ENCODE measurements around the gene GPR3.
A peak's percentile ranks its signal among the peaks of the same experiment; 100 is the strongest.
"Not testable (repeated sequence)": the region's sequence is repeated elsewhere in the genome, so short reads cannot be mapped to it uniquely, and the experiment has no call there.

The GPR3 gene

GRCh38 chr1:27430903-27431600, 38.6 kb downstream of the GPR3 start:
- H3K4me3 ChIP-seq (ENCODE audit: low read depth, low read length), result no peak overlapping the region
- TF ChIP-seq CTCF (IDR thresholded peaks at IDR 0.05; ENCODE audit: low read depth, low read length, missing control alignments), result no peak
- no peak for DNase-seq (ENCODE audit: low read depth)

GRCh38 chr1:27431601-27431940, 39.1 kb downstream of the GPR3 start:
- no peak for TF ChIP-seq CTCF (IDR thresholded peaks at IDR 0.05; ENCODE audit: low read depth, low read length, missing control alignments)
- no peak overlapping the region for H3K4me3 ChIP-seq (ENCODE audit: low read depth, low read length)
- no peak for DNase-seq (ENCODE audit: low read depth)

- H3K4me3 ChIP-seq (ENCODE audit: low read depth, low read length); DNase-seq (ENCODE audit: low read depth): not testable (repeated sequence)
Observed at GRCh38 chr1:27432725-27433124, 40.3 kb downstream of the GPR3 start.

- DNase-seq (ENCODE audit: low read depth), result no peak
- H3K4me3 ChIP-seq (ENCODE audit: low read depth, low read length), result no peak overlapping the region
- no peak for TF ChIP-seq CTCF (IDR thresholded peaks at IDR 0.05; ENCODE audit: low read depth, low read length, missing control alignments)
Observed at GRCh38 chr1:27433706-27434105, 41.3 kb downstream of the GPR3 start.

- TF ChIP-seq CTCF (IDR thresholded peaks at IDR 0.05; ENCODE audit: low read depth, low read length, missing control alignments), result no peak
- no peak for DNase-seq (ENCODE audit: low read depth)
- peak overlapping the region; percentile 30; the same call in 1 of the 2 replicates for H3K4me3 ChIP-seq (ENCODE audit: low read depth, low read length)
Observed at GRCh38 chr1:27435566-27436203, 43.3 kb downstream of the GPR3 start.

- no peak for DNase-seq (ENCODE audit: low read depth)
- peak overlapping the region; percentile 30 for H3K4me3 ChIP-seq (ENCODE audit: low read depth, low read length)
- no peak for TF ChIP-seq CTCF (IDR thresholded peaks at IDR 0.05; ENCODE audit: low read depth, low read length, missing control alignments)
Observed at GRCh38 chr1:27436204-27437159, 44.1 kb downstream of the GPR3 start.

- H3K4me3 ChIP-seq (ENCODE audit: low read depth, low read length), result no peak overlapping the region
- no peak for TF ChIP-seq CTCF (IDR thresholded peaks at IDR 0.05; ENCODE audit: low read depth, low read length, missing control alignments)
- no peak for DNase-seq (ENCODE audit: low read depth)
Observed at GRCh38 chr1:27438621-27439061, 46.2 kb downstream of the GPR3 start.

Measured in GM12864 (cell line).